T-helper 22 cell (primary cell): Measurements from ENCODE around the gene ARHGEF10L.

Experiments used
- DNase-seq: peaks from one replicate; pipeline ENCODE4 v3.0.0-alpha.2; 2020; ENCODE audit warnings: low read depth

ARHGEF10L gene

DNA sequence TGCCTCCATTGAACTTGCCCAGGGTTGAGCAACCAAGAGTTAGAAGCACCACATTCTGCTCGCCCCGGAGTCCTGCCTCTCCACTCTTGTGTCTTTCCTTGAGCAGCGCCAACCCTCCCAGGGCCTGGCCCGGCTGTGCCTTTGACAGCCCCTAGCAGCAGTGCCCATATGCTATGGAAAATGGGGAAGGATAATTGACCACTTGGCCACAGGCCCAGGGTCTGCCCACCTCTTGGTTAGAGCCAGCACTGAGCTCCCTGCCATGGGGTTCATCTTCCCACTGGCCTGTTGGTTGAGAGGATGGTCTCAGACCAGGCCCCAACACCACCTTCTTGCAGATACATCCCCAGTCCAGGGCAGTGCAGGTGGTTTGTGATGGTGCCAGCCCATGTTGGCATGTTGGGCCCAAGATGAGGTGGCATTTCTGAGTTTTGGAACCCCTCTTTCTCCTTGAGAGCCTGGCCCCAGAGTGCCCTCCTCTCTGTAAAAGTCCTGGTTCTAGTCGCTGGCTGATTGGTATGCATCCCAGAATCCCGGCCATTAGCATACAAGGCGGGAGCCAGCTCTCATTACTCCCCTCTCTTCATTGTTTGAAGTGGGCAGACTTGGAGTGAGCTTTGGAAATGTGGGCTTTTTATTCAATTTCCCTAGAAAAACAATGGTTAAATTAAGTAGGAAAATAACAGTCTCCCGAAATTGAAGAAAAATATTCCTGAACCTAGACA lies 7.6 kb downstream of the ARHGEF10L start:
- no peak for DNase-seq

DNA sequence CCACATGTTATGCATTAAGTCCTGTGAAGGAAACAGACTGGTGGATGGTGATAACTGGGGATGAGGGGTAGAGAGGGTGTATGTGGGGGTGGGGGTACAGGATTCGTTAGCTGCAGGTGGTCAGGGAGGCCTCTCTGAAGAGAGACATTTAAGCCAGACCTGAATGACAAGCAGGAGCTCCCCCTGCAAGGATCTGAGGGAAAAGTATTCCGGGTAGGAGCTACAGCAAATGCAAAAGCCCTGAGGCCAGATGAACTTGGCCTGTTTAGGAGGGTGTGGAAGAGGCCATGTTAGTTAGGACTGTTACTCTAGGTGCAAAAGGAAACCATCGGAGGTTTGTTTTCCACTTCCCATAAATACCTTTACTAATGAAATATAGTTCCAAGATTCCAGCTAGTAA lies 9.9 kb downstream of the ARHGEF10L start:
- no peak for DNase-seq

DNA sequence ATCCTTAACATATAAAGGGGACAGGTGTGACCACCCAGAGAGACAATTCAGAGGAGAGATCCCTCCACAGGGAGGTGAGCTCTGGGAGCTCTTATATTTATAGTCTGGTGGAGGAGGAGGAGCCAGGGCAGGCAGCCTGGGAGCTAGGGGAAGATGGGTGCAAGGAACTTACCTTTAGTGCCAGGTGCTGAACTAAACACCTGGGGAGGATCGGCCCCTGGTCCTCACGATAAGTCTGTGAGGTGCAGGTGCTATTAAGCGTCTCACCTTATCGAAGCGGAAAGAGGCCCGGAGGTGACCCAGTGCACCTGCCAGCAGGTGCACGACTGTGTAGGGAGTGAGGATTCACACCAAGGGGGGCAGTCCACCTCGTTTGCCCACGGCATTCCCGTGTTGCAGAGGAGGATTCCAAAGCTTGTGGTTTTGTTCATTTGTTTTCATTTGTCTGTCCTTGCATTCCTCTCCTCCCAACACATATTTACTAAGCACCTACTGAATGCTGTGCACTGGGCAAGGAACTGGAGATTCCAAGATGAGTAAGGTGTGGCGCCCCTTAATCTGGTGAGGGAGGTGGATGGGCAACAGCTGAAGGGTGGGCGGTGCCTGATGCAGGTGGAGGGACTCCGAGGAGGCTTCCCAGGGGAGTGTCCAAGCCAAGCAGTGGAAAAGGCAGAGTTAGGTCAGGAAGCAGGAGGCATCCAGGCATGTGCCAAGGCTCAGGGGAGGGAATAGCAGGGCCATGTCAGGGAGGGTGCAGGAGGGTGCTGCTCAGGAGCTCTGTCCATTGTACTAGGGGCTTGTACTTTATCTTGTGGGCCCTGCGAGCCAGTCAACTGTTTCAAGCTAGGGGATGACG lies 11.5 kb downstream of the ARHGEF10L start:
- no peak for DNase-seq

DNA sequence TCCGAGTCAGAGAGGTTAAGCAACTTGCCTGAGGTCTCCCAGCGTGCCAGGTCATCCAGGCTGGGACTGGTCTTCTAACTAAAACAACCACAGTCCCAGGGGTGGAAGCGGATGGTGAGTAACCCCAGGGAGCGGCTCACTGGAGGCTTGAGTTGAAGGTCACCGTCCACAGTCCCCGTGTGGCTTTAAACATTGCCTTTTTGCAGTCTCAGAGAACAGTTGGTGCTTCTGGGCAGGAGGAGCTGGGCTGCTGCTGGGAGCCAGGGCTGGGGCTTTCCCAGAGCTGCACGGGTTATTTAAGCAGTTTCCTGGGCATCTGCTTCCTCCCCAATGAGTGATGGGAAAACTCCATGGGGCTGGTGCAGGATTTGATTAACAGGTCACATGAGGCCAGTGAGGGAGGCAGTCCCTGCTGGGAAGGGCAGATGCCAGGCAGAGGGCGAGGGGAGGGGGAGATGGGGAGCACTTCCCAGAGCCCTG lies 12.3 kb downstream of the ARHGEF10L start:
- DNase-seq, result no peak

DNA sequence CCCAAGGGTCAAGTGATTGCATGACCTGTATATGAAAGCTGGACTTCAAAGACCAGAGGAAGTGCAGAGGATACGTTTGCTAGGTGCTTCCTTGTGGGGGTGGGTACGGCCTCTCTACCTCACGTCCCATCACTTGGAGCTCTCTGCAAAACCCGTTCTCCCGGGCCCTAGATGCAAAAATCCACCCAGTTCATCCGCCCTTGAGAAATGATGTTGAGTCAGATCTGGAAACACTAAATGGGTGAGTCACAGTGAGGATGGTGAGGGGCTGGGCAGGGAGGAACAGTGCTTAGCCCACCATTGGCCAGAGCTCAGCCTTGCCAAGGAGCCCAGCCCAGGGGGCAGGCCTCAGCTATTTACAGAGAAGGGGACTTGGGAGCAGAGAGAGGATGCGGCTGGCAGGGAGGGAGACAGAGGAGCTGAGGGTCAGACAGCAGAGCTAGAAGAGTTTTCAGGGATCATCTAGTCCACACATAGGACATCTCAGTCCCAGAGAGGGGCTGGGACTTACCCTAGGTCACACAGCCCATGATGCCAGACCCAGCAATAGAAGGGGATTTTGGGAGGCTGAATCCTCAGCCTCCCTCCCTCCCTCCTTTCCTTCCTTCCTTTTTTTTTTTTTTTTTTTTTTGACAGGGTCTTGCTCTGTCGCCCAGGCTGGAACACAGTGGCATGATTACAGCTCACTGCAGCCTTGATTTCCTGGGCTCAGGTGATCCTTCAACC lies 14.6 kb downstream of the ARHGEF10L start:
- no peak for DNase-seq

DNA sequence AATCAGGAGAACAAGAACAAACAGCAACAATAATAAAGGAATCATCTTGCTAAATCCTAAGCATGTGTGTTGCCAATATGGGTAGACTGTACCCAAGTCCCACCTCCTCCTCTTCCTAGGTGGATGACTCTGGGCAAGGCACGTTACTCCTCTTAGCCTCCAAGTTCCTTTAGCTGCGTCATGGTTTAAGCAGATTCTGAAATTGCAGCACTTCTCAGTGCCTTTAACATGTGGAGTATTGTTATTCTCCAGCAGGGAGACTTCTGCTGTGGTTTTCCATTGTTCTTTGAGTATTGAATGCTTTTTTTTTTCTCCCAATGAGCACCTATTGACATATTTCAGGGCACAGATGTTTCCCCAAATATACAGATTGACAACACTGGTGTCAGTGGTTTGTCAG lies 15.5 kb downstream of the ARHGEF10L start:
- no peak for DNase-seq

DNA sequence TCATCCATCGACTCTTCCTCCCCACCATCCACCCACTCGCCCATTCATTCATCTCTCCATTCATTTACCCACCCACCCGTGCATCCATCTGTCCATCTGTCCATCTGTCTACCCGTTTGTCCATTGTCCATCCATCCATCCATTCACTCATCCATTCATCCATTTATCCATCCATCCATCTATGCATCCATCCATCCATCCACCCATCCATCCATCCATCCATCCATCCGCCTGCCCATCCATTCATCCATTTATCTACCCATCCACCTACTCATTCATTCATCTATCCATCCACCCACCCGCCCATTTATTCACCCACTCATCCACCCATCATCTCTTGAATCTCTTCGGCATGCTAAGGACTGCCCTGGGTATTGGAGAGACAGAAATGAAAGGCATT lies 18.5 kb downstream of the ARHGEF10L start:
- DNase-seq, result no peak

DNA sequence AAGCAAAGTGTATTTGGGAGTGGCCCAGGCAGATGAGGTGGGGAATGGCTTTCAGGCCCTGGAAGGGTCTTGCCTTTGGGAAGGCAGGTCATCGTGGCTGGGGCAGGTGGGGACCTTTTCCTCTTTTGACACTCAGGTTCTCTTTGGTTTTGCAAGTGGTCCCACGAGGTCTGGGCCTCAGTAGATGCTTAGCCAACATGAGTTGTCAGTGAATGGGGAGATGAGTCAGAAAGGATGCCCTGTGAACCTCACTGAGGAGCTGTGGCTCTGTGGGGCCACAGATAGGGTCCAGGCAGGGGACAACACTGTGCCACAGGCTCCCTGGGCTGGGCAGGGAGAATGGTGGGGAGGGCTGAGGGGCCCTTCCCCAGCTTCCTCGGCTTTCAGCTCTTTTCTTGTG lies 19.0 kb downstream of the ARHGEF10L start:
- DNase-seq, result no peak

DNA sequence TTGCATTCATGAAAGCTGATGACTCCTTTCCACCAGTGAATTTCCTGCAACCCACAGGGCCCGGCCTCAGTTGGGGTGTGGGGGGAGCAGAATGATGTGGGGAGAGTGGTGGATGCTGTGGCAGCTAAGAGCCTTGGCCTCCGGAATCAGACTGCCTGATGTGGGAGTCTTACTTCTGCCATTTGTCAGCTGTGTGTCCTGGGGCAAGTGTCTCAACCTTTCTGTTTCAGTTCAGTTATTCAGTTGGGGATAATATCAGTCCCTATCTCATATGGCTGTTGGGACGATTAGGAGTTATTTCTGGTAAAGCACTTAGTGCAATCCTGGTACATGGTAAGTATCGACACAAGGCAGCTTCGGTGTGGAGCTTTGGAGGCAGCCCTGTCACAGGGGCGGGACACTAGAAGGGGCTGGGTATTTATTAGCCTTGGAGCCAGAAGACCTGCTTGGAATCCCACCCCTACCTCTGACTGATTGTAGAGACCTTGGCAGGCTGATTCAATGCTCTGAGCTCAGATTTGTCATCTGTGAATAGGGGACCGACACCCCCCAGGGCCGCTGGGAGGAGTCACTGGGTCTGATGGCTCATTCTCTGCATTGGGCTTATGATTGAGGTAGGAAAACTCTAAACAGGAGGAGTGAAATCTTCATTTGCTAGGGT lies 19.6 kb downstream of the ARHGEF10L start:
- DNase-seq, result no peak

DNA sequence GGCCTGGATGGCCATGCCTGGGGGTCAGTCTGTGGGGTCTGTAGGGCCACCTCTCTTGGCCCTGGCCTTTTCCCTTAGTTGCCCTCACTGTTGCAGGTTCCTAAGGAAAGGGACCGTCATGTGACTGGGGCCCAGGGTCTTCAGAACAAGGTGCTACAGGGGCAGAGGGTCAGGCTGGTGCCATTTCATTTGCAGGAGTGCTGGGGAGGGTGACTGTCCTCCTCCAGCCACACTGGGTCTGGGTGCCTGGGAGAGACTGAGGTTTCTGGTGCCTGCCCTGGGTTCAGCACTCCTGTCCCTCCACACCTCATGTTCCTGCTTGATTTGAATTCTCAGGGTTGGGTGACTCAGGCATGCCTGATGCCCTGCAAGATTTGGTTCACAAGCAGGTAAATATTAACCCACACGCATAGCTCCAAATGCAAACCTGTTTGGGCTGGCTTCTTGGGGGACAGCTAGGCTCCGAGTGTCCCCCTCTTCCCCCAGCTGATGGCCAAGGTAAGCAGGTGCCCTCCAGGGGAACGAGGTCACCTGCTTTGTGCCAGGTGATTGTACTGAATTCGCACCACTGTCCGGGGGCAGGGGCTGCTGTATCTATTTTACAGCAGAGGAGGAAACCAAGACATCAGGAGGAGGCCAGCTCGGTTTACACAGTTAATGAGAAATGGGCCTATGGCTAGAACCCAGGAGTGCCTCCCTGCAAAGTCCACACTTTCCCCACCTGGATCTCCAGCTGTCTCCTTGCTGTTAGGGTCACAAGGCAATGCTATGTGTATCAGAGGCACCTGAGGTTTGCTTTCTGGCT lies 20.3 kb downstream of the ARHGEF10L start:
- no peak for DNase-seq

DNA sequence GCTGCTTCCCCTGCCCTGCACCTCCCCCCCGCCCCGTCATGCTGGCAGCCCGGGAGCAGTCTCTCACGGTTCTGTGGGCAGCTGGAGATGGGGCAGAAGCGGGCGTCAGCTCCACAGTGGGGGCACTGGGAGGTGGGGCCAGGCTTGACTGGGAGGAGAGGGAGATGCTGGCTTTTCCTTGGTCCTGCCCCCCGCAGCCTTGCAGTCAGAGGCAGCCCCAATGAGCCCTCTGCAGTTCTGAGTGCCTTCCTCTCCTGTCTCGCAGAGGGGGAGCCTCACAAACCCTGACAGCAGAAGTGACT lies 21.7 kb downstream of the ARHGEF10L start:
- no peak for DNase-seq

DNA sequence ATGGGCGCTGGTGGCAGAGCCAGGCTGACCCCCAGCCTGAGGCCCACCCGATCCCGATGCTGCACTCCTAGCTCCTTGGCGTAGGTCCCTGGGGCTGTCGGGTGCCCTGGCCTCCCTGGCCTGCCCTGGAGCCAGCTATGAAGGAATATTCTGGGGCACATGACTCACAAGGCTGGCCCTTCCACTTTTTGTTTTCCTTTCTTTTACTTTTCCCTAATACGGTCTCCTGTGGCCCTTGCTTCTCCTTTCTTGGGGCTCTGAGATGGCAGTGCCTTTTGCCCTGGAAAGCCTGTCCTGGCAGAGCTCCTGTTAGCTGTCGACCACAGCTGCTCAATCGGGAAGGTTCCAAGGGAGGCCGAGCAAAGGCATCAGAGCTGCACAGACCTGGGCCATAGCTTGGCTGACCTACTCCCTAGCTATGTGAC lies 22.1 kb downstream of the ARHGEF10L start:
- DNase-seq, result no peak

DNA sequence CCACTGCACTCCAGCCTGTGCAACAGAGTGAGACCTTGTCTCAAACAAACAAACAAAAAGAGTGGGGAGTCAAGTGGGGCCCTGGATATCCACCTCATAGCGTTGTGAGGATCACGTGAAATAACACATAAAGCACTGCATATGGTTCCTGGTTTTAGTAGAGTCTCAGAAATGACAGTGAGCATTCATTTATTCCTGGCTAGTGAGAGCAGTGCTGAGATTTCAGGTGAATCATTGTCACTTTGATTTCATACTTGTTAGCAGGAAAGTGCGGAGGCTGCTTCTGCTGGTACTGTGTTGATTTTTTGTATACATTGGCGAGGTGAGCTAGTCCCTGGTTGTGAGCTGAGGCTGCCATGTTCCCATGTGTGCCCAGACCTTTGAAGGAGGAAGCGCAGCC lies 22.9 kb downstream of the ARHGEF10L start:
- no peak for DNase-seq

DNA sequence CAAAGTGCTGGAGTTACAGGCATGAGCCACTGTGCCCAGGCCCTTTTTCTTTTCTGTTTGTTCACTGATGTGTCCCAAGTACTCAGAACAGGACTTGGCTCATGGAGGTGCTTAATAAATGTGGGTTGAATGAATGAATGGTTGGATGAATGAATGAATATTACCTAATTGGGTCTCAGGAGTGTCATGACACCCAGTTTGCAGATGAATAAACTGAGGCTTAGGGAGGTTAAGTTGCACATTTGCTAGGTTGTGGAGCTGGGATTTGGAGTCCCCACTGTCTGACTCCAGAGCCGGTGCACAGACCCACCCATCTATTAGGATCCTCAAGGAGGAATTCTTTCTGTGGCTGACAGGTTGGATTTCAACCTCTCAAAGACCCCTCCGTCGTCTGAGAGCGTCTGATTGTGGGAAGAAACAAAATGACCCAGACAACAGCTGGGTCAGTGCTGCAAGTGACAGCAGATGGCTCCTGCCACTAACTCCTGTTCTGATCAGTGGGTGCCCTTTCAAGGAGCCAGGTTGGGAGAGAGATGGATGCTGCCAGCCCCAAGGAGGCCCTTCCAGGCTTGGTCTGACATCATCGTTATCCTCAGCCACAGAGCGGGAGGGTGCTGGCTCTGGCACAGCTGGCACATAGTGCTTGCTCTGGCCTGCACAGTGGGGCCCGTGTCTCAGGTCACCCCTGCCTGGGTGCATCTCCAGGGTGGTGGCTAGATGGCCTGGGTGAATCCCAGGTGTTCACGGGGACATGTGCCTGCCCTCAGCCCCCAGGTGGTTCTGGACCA lies 24.2 kb downstream of the ARHGEF10L start:
- DNase-seq, result no peak

DNA sequence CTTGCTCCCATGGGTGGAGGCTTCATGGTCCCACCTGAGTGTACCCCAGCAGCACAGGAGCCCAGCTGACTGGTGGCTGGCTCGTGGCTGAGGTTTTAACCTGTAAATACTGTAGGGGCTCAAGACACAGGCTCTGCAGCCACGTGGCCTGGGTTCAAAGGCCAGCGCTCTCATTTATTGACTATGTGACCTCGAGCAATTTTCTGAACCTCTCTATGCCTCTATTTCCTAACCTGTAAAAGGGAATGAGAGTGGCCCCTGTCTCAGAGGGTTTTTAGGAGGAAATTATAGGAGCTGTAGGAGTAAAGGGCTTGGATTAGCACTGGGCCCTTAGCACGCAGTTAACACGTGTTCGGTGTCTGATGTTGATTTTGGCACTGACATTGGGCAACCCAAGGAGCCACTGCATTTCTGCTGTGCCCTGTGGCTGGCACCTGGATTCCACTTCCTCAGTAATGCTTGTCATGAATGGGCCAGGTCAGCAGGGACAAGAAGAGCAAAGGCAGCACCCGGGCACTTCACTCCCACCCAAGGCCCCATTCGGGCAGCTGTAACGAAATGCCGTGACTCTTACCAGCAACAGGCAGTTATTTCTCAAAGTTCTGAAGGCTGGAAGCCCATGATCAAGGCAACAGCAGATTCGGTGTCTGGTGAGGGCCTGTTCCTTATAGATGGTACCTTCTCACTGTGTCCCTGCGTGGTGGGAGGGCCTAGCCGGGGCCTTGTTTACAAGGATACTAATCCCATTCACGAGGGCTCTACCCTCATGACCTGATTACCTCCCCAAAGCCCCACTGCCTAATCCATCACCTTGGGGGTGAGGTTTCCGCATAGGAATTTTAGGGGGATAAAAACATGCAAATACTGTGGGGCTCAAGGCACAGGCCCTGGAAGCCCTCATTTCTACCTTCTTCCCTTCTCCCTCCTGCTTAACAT lies 25.2 kb downstream of the ARHGEF10L start:
- DNase-seq, result no peak

DNA sequence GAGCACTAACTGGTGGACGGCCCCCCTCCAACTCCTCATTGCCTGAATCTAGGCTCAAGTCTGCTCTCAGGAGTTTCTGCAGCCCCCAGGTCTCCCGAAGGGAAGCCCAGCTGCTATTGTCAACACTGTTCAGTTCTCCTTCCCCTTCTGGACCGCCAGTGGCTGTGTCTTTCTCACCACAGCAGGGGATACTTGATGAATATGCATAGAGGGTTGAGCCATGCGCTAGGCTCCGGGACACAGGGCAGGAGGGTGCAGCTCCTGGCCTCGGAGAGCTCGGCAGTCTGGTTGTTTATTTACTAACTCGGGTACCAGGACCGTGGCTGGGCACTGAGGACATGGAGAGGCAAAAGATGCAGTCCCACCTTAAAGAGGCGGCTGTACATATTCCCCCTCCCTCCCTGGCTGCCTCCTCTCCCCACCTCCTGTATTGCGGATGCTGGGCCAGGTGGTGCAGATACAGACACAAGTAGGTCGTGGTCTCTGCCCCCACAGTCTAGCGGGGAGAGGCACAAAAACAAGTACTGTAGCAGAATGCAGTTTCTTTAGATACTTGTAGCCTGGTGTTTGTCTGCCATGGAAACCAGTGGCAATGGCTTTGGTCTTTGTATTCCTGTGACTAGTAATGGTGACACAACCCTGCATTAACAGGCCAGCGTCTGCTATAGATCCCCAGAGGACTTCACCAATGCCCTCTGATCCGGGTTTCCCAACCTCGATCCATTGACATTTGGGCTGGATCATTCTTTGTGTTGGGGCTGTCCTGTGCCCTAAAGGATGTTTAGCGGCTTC lies 26.2 kb downstream of the ARHGEF10L start:
- DNase-seq, result no peak

DNA sequence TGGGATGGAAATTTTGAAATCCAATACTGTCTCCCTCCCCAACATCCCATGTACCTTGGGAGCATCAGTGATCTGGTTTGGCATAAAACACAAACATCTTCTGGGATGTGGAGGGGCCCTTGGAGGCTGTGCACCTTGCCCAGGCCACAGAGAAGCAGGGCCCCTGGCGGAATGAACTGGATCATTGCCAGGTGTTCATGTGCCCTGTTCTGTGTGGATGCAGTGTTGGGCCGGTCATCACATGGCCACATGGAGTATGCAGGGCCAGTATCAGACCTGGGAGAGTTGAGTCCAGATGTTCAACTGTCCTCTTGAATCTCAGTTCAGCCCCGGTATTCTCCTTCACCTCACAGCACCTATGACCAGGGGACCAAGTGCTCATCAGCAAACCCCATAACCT lies 26.9 kb downstream of the ARHGEF10L start:
- no peak for DNase-seq

DNA sequence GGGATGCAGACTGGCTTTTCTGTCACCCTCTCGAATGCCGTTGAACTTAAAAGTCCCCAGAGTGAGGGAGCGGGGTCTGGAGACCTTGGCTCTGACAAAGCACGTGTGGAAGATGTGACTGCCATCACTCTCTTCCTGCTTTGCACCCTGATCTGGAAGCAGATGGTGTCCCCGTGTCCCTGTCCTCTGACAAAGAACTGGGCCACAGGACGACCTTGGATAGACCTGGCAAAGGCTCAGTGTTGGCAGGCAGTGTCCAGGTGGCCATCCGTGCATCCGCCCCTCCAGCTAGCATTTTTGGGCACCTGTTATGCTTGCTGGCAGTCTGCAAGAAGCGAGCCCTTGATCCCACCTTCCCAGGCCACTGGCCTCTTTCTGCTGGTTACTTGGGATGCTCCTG lies 27.4 kb downstream of the ARHGEF10L start:
- DNase-seq, result no peak

DNA sequence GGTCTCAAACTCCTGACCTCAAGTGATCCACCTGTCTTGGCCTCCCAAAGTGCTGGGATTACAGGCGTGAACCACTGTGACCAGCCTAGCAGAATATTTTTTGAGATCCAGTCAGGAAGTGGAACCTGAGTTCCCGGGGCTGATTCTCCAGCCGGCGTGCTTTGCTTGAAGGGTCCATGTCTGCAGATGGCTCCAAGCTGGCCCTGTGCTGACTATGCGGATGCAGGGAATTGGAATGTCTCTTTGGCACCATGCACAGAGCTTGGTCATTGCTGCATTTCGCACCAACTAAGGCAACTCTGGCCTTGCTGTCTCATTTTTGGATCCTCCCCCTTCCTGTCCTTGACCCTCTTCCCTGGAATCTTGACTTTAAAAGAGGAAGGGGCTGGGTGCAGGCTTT lies 28.1 kb downstream of the ARHGEF10L start:
- no peak for DNase-seq
